ENCODE measurements around the gene PRKCB. TPM values are rescaled to one million over a fixed set of nuclear protein-coding genes. Genes with fewer than 3 reads are reported as not detected.

Gene PRKCB
- polyA plus RNA-seq, 1 donor from 2014 or later, result 27.6 TPM

DNA sequence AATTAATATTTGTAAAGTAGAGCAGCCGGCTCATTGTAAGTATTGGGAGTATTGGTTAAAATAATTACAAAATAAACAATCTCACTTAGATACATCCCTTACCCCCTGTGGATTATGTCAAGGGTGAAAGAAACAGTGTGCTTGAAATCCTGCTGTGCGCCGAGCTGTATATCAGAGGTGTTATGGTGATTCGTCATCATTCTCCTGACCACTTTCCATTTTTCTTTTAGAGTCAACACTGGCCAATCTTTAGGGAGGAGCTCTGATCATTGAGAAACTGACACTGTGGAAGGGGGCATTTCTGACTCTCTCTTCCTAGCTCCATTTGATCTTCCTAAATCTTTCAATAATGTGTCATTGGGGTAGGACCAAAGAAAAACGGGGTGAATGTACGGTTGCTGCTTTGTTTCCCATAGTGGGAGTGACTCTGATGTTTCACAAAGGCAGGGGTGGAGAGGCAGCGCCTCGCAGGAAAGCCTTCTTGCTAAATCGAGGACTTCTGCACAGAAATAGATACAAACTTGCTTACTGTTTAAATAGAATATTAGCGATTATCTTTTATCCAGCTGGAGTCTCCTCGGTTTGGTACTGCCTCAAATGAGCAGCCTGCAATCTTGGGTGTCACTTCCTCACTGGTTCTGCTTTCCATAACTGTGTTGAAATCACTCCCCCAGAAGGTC is 123.4 kb downstream of the PRKCB start (continued):
- TF ChIP-seq, protein P1, sequence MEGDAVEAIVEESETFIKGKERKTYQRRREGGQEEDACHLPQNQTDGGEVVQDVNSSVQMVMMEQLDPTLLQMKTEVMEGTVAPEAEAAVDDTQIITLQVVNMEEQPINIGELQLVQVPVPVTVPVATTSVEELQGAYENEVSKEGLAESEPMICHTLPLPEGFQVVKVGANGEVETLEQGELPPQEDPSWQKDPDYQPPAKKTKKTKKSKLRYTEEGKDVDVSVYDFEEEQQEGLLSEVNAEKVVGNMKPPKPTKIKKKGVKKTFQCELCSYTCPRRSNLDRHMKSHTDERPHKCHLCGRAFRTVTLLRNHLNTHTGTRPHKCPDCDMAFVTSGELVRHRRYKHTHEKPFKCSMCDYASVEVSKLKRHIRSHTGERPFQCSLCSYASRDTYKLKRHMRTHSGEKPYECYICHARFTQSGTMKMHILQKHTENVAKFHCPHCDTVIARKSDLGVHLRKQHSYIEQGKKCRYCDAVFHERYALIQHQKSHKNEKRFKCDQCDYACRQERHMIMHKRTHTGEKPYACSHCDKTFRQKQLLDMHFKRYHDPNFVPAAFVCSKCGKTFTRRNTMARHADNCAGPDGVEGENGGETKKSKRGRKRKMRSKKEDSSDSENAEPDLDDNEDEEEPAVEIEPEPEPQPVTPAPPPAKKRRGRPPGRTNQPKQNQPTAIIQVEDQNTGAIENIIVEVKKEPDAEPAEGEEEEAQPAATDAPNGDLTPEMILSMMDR (IDR thresholded peaks at IDR 0.05; ENCODE audit: poor library complexity, severe bottlenecking), result no peak

GRCh38 chr16:23959752-23960072 is 123.9 kb downstream of the PRKCB start:
- no peaks in the 10 kb centered on the region for H3K9me2 ChIP-seq (ENCODE audit: insufficient read depth, low read length)
- no peak overlapping the region for H3K9ac ChIP-seq (ENCODE audit: low read length)

GRCh38 chr16:23960081-23960885 is 124.5 kb downstream of the PRKCB start:
- Histone ChIP-seq H3K9me3 (ENCODE audit: low read length) (no peaks in the 10 kb centered on the region), H4K20me1 (ENCODE audit: insufficient read depth) (no peaks in the 10 kb centered on the region), H3K9ac (ENCODE audit: low read length) (no peak overlapping the region), H3K27ac (ENCODE audit: low read length) (no peak overlapping the region), H3K4me2 (ENCODE audit: low read length) (no peak overlapping the region), H3F3A (ENCODE audit: insufficient read depth, low read length, poor library complexity, severe bottlenecking) (no peaks in the 10 kb centered on the region), H3K36me3 (ENCODE audit: insufficient read depth, low read length) (no peaks in the 10 kb centered on the region), H3K79me2 (replicated peaks; ENCODE audit: insufficient read depth, low read length) (no peaks in the 10 kb centered on the region), H3K9me2 (ENCODE audit: insufficient read depth, low read length) (no peaks in the 10 kb centered on the region), H3K27me3 (ENCODE audit: insufficient read depth, low read depth, low read length) (no peaks in the 10 kb centered on the region), H3K4me3 (ENCODE audit: low read length) (no peak overlapping the region), H2AFZ (ENCODE audit: low read depth, low read length) (no peak overlapping the region)
- TF ChIP-seq MXI1 (conservative IDR thresholded peaks at IDR 0.05; ENCODE audit: poor library complexity, severe bottlenecking) (no peak), EP300 (conservative IDR thresholded peaks at IDR 0.05; ENCODE audit: poor library complexity, severe bottlenecking) (no peak), EZH2 (IDR thresholded peaks at IDR 0.05; ENCODE audit: borderline replicate concordance, insufficient read depth, low read length, poor library complexity, severe bottlenecking) (no peak), RAD21 (conservative IDR thresholded peaks at IDR 0.05) (no peak)
- TF ChIP-seq, protein P2, sequence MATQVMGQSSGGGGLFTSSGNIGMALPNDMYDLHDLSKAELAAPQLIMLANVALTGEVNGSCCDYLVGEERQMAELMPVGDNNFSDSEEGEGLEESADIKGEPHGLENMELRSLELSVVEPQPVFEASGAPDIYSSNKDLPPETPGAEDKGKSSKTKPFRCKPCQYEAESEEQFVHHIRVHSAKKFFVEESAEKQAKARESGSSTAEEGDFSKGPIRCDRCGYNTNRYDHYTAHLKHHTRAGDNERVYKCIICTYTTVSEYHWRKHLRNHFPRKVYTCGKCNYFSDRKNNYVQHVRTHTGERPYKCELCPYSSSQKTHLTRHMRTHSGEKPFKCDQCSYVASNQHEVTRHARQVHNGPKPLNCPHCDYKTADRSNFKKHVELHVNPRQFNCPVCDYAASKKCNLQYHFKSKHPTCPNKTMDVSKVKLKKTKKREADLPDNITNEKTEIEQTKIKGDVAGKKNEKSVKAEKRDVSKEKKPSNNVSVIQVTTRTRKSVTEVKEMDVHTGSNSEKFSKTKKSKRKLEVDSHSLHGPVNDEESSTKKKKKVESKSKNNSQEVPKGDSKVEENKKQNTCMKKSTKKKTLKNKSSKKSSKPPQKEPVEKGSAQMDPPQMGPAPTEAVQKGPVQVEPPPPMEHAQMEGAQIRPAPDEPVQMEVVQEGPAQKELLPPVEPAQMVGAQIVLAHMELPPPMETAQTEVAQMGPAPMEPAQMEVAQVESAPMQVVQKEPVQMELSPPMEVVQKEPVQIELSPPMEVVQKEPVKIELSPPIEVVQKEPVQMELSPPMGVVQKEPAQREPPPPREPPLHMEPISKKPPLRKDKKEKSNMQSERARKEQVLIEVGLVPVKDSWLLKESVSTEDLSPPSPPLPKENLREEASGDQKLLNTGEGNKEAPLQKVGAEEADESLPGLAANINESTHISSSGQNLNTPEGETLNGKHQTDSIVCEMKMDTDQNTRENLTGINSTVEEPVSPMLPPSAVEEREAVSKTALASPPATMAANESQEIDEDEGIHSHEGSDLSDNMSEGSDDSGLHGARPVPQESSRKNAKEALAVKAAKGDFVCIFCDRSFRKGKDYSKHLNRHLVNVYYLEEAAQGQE (IDR thresholded peaks at IDR 0.05; ENCODE audit: borderline replicate concordance), result no peak

More at GRCh38 chr16:23959752-23960072, 123.9 kb downstream of the PRKCB start:
- no peaks in the 10 kb centered on the region for H4K20me1 ChIP-seq (ENCODE audit: insufficient read depth)
- no peak overlapping the region for H2AFZ ChIP-seq (ENCODE audit: low read depth, low read length)
- no peak overlapping the region for H3K27ac ChIP-seq (ENCODE audit: low read length)
- H3K36me3 ChIP-seq (ENCODE audit: insufficient read depth, low read length), result no peaks in the 10 kb centered on the region
- H3K79me2 ChIP-seq (replicated peaks; ENCODE audit: insufficient read depth, low read length), result no peaks in the 10 kb centered on the region
- no peak overlapping the region for H3K4me3 ChIP-seq (ENCODE audit: low read length)
- H3K9me3 ChIP-seq (ENCODE audit: low read length), result no peaks in the 10 kb centered on the region
- no peaks in the 10 kb centered on the region for H3K27me3 ChIP-seq (ENCODE audit: insufficient read depth, low read depth, low read length)
- TF ChIP-seq EP300 (conservative IDR thresholded peaks at IDR 0.05; ENCODE audit: poor library complexity, severe bottlenecking), result no peak
- no peak overlapping the region for H3K4me2 ChIP-seq (ENCODE audit: low read length)
- H3F3A ChIP-seq (ENCODE audit: insufficient read depth, low read length, poor library complexity, severe bottlenecking), result no peaks in the 10 kb centered on the region

Data from neural cell (in vitro differentiated cells).